Mesendoderm (in vitro differentiated cells): ENCODE results near the gene SAE1.

Source experiments
- DNase-seq: peaks from one replicate; pipeline ENCODE4 v3.0.0; 2013
- H2AK5ac ChIP-seq: 2 replicates; pipeline ENCODE4 v1.6.1; 2013; ENCODE audit warnings: low read length, inconsistent platforms
- H2BK120ac ChIP-seq: 2 replicates; pipeline ENCODE4 v1.6.1; 2013; ENCODE audit warnings: low read depth, mild to moderate bottlenecking, low read length, moderate library complexity, mixed read lengths
- H2BK15ac ChIP-seq: replicated peaks from 2 replicates; pipeline ENCODE4 v1.6.1; 2013; ENCODE audit warnings: low read depth, mild to moderate bottlenecking, moderate library complexity
- H2BK5ac ChIP-seq: 2 replicates; pipeline ENCODE4 v1.6.1; 2013; ENCODE audit warnings: low read length, inconsistent platforms
- H3K18ac ChIP-seq: 2 replicates; pipeline ENCODE4 v1.6.1; 2013; ENCODE audit warnings: mild to moderate bottlenecking, low read length, mixed read lengths
- H3K23ac ChIP-seq: one replicate; pipeline ENCODE4 v1.6.1; 2013; ENCODE audit warnings: low read length
- H3K27ac ChIP-seq: 2 replicates; pipeline ENCODE4 v1.5.1; 2013; ENCODE audit warnings: low read depth, mild to moderate bottlenecking, inconsistent platforms, low read length, moderate library complexity
- H3K27me3 ChIP-seq: 2 replicates; pipeline ENCODE4 v1.6.1; 2013; ENCODE audit warnings: low read length, control low read depth, mild to moderate bottlenecking, inconsistent platforms; ENCODE audit not compliant: insufficient read depth, poor library complexity
- H3K36me3 ChIP-seq: 2 replicates; pipeline ENCODE4 v1.6.1; 2013; ENCODE audit warnings: low read length, inconsistent platforms; ENCODE audit not compliant: control insufficient read depth, insufficient read depth
- H3K4ac ChIP-seq: one replicate; pipeline ENCODE4 v1.6.1; 2013; ENCODE audit warnings: low read depth, mild to moderate bottlenecking, low read length, moderate library complexity
- H3K4me1 ChIP-seq: 2 replicates; pipeline ENCODE4 v1.6.1; 2013; ENCODE audit warnings: low read depth, low read length, inconsistent platforms; ENCODE audit not compliant: control insufficient read depth
- H3K4me2 ChIP-seq: 2 replicates; pipeline ENCODE4 v1.6.1; 2013; ENCODE audit warnings: low read length
- H3K4me3 ChIP-seq: 2 replicates; pipeline ENCODE4 v1.5.1; 2013; ENCODE audit warnings: mild to moderate bottlenecking, low read length
- H3K56ac ChIP-seq: one replicate; pipeline ENCODE4 v1.6.1; 2013; ENCODE audit warnings: low read length
- H3K79me1 ChIP-seq: 2 replicates; pipeline ENCODE4 v1.6.1; 2013; ENCODE audit warnings: low read length, inconsistent platforms
- H3K79me2 ChIP-seq: 2 replicates; pipeline ENCODE4 v1.6.1; 2013; ENCODE audit warnings: mild to moderate bottlenecking, low read length; ENCODE audit not compliant: control insufficient read depth, insufficient read depth
- H3K9ac ChIP-seq: 2 replicates; pipeline ENCODE4 v1.6.1; 2013; ENCODE audit warnings: low read length, inconsistent platforms
- H4K5ac ChIP-seq: one replicate; pipeline ENCODE4 v1.6.1; 2013; ENCODE audit warnings: low read length
- H4K8ac ChIP-seq: one replicate; pipeline ENCODE4 v1.6.1; 2013; ENCODE audit warnings: low read depth, mild to moderate bottlenecking, control low read depth, low read length, moderate library complexity
- WGBS: extraction: QIAGEN DNeasy Blood & Tissue Kit; methylation state at CpG from one replicate; pipeline ENCODE4 v1.1.7; 2013; ENCODE audit warnings: low lambda C conversion rate, missing lambda C conversion rate; ENCODE audit not compliant: insufficient coverage; ENCODE audit errors: extremely low coverage; 5-methylcytosine and 5-hydroxymethylcytosine counted together

The SAE1 gene

DNA sequence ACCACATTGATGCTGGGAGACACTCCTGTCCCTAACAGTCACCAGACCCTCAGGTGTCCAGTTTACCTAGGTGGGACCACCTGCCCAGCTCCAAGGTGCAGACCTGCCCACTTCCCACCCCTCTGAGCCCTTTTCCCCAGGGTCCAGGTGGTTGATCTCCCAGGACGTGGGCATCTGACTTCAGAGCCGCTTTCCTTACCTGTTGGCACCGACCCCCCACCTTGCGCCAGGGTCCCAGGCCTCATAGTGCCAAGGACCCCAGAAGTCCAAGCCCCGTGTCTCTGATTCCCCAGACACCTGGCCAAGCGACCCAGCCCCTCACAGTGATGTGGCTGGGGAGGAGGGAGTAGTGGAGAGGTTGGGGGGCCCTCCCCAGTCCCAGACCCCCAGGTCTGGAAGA is 109.9 kb downstream of the SAE1 start:
- Histone ChIP-seq H3K4me2 (no peak overlapping the region), H3K18ac (no peak overlapping the region), H3K79me1 (no peaks in the 10 kb centered on the region), H3K36me3 (no peaks in the 10 kb centered on the region), H3K9ac (no peak overlapping the region), H3K4ac (no peak overlapping the region), H2BK5ac (no peak overlapping the region), H3K23ac (no peak overlapping the region), H2AK5ac (no peak overlapping the region), H2BK15ac (no peak overlapping the region), H3K27ac (no peak overlapping the region), H4K8ac (no peak overlapping the region), H3K79me2 (no peaks in the 10 kb centered on the region), H3K56ac (peak overlapping the region; percentile 58), H3K4me1 (peaks cover 5% of the 10 kb centered on the region), H2BK120ac (no peak overlapping the region), H4K5ac (no peak overlapping the region), H3K4me3 (no peak overlapping the region), H3K27me3 (peaks cover 8% of the 10 kb centered on the region)
- no peak for DNase-seq
- WGBS: no CpG with 5 or more reads among the region's 6 CpGs

DNA sequence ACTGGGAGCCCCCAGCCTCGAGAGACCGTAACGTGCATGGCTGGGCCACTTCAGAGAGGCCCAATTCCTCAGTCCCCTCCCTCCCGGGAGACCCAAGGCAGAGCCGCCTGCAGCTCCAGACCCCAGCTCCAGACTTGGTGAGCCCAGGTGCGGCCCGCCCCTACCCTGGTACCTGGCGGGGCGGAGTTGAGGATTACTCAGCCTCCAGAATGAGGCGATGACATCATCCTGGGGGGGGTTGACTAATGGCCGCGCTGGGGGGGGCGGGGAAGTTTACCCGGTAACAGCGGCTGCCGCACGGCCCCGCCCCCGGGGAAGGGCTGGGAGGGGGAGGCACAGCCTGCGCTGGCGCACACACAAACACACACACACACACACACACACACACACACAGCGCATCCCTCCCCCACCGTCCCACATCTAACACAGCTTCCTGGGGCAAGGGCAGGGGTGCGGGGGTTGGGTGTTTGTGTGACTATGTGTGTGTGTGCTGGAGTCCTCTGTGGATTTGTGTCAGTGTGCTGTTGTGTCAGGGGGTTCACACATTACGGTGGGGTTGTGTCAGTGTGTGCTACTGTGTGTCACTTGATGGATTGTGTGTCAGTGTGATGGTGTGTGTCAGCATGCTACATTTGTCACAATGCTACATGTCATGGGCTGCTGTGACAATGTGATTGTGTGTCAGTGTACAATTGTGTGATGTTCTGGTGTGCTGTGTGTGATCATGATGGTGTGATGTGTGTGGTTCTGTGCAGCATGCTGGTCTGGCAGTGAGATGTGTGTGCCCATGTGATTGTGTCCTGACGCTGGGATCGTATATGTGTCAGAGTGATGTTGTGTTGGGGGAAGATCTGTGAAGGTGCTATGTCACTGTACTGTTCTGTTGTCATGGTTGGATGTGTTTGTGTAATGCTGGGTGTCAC is 110.6 kb downstream of the SAE1 start:
- no peak overlapping the region for H3K23ac ChIP-seq
- no peak overlapping the region for H3K27ac ChIP-seq
- H3K4me3 ChIP-seq: no peak overlapping the region

DNA sequence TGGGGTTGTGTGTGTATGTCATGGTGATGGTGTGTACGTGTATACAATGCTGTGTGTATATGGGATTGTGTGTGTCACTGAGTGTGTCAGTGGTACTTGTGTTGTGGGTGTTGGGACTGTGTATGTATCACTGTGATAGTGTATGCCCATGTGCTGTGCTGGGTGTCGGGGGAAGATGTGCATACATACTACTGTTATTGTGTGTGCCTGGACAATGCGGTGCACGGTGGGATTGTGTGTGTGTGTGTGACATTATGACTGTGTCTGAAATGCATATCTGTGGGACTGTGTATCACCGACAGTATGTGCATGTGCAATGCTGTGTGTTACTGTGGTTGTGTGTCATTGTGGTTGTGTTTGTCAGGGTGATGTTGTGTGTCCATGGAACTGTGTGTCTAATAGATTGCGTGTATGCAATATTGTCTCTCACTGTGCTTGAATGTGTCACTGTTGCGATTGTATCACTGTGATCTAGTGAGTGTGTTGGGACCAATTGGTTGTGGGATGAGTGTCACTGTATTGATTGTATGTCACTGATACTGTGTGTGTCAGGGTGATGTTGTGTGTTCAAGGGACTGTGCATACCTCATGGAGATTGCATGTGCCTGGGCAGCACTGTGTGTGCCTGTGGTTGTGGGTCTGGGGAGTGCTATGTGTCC is 111.4 kb downstream of the SAE1 start:
- no peak overlapping the region for H3K9ac ChIP-seq
- no peaks in the 10 kb centered on the region for H3K79me1 ChIP-seq
- no peak overlapping the region for H2BK120ac ChIP-seq
- H3K4ac ChIP-seq: no peak overlapping the region
- no peak overlapping the region for H3K23ac ChIP-seq
- peak overlapping the region; percentile 75 for H2AK5ac ChIP-seq
- no peak overlapping the region for H3K4me2 ChIP-seq
- DNase-seq: no peak
- no peak overlapping the region for H3K18ac ChIP-seq
- no peak overlapping the region for H2BK15ac ChIP-seq
- no peak overlapping the region for H2BK5ac ChIP-seq
- H4K5ac ChIP-seq: no peak overlapping the region
- H3K4me1 ChIP-seq: peaks cover 5% of the 10 kb centered on the region
- H3K27me3 ChIP-seq: peaks cover 8% of the 10 kb centered on the region
- H3K56ac ChIP-seq: no peak overlapping the region
- no peak overlapping the region for H3K27ac ChIP-seq
- H4K8ac ChIP-seq: no peak overlapping the region
- WGBS: no CpG with 5 or more reads among the region's 7 CpGs
- H3K4me3 ChIP-seq: no peak overlapping the region
- no peaks in the 10 kb centered on the region for H3K36me3 ChIP-seq
- no peaks in the 10 kb centered on the region for H3K79me2 ChIP-seq

More for the DNA sequence above, 110.6 kb downstream of the SAE1 start:
- no peaks in the 10 kb centered on the region for H3K79me1 ChIP-seq
- peak; percentile 97 for DNase-seq
- peak overlapping the region; percentile 75 for H3K56ac ChIP-seq
- no peak overlapping the region for H2BK15ac ChIP-seq
- H3K4ac ChIP-seq: no peak overlapping the region
- H3K36me3 ChIP-seq: no peaks in the 10 kb centered on the region
- H3K79me2 ChIP-seq: no peaks in the 10 kb centered on the region
- peak overlapping the region; percentile 27 for H2BK5ac ChIP-seq
- peak overlapping the region; percentile 36 for H3K9ac ChIP-seq
- no peak overlapping the region for H3K4me2 ChIP-seq
- H2BK120ac ChIP-seq: no peak overlapping the region
- H4K5ac ChIP-seq: no peak overlapping the region
- H3K27me3 ChIP-seq: peaks cover 8% of the 10 kb centered on the region
- no peak overlapping the region for H4K8ac ChIP-seq
- peaks cover 5% of the 10 kb centered on the region for H3K4me1 ChIP-seq
- H2AK5ac ChIP-seq: peak overlapping the region; percentile 75
- no CpG with 5 or more reads among the region's 27 CpGs for WGBS
- no peak overlapping the region for H3K18ac ChIP-seq

DNA sequence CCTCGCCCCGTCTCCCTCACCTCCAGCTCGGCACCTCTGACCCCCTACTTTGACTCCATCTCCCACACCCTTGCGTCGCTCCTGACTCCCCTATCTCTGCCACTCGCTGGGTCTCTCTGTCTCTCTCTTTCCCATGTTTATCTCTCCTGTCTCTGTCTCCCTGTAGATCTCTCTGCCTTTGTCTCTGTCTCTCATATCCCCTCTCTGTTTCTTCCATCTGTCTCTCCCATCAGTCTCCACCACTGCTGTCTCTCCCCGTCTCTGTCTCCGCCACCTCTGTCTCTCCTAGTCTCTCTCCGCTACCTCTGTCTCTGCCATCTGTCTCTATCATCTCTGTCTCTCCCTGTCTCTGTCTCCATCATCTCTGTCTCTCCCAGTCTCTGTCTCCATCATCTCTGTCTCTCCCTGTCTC is 112.7 kb downstream of the SAE1 start:
- H2BK120ac ChIP-seq: no peak overlapping the region
- no peak overlapping the region for H2BK5ac ChIP-seq
- no peak overlapping the region for H3K23ac ChIP-seq
- no peak for DNase-seq
- no peak overlapping the region for H3K18ac ChIP-seq
- no CpG with 5 or more reads among the region's 9 CpGs for WGBS
- peak overlapping the region; percentile 29 for H3K27ac ChIP-seq
- no peaks in the 10 kb centered on the region for H3K36me3 ChIP-seq
- peak overlapping the region; percentile 84 for H3K56ac ChIP-seq
- no peak overlapping the region for H3K4ac ChIP-seq
- H3K79me2 ChIP-seq: no peaks in the 10 kb centered on the region
- peak overlapping the region; percentile 63 for H3K9ac ChIP-seq
- H3K4me3 ChIP-seq: no peak overlapping the region
- peaks cover 5% of the 10 kb centered on the region for H3K4me1 ChIP-seq
- no peak overlapping the region for H4K5ac ChIP-seq
- H4K8ac ChIP-seq: no peak overlapping the region
- no peak overlapping the region for H2BK15ac ChIP-seq
- H3K4me2 ChIP-seq: peak overlapping the region; percentile 45
- peaks cover 8% of the 10 kb centered on the region for H3K27me3 ChIP-seq
- no peak overlapping the region for H2AK5ac ChIP-seq
- H3K79me1 ChIP-seq: no peaks in the 10 kb centered on the region

DNA sequence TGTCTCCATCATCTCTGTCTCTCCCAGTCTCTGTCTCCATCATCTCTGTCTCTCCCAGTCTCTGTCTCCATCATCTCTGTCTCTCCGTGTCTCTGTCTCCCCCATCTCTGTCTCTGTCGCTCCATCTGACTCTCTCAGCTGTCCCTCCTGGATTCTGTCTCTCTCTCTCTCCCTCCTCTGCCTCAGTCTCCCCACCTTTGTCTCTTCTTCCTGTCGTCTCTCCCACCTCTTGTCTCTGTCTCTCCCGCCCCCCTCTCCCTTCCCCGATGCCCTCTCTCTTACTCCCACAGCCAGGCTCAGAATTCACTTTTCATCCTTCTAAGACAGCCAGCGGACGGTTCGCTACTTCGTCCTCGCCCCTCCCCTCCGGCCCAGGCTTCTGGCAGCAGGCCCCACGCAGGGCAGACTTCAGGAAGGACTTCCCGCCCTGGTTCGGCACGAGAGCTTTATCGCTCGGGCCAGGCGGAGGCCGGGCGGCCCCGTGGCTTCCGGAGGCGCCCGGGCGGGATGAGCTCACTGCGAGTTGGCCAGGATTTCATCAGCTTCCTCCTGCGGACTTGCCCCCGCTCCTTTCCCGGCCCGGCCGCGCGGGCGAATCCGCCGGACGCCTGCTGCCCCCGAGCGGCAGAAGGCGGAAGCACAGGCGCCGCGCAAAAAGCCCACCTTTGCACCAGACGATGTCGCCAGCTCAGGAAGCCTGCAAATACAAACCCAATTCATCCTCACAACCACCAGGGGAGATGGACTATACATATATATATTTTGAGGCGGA is 113.3 kb downstream of the SAE1 start:
- no CpG with 5 or more reads among the region's 46 CpGs for WGBS
- no peak overlapping the region for H2BK120ac ChIP-seq

More for the DNA sequence above, 113.3 kb downstream of the SAE1 start:
- H2AK5ac ChIP-seq: peak overlapping the region; percentile 25
- peak overlapping the region; percentile 11 for H3K18ac ChIP-seq
- H2BK15ac ChIP-seq: no peak overlapping the region
- H3K4me3 ChIP-seq: no peak overlapping the region
- H2BK5ac ChIP-seq: peak overlapping the region; percentile 39
- no peaks in the 10 kb centered on the region for H3K79me1 ChIP-seq
- H3K27ac ChIP-seq: peak overlapping the region; percentile 41
- peak overlapping the region; percentile 54 for H3K4me2 ChIP-seq
- no peak overlapping the region for H3K23ac ChIP-seq
- peaks cover 6% of the 10 kb centered on the region for H3K27me3 ChIP-seq
- H3K4ac ChIP-seq: peak overlapping the region; percentile 20
- DNase-seq: peak; percentile 99
- no peak overlapping the region for H4K8ac ChIP-seq
- H3K4me1 ChIP-seq: peaks cover 5% of the 10 kb centered on the region
- H4K5ac ChIP-seq: no peak overlapping the region
- peak overlapping the region; percentile 63 for H3K9ac ChIP-seq
- no peaks in the 10 kb centered on the region for H3K79me2 ChIP-seq
- H3K36me3 ChIP-seq: no peaks in the 10 kb centered on the region
- H3K56ac ChIP-seq: peak overlapping the region; percentile 84
